Keratinocyte (primary cell): Measurements from ENCODE around the gene PNMA3.

Source experiments
- EZH2 ChIP-seq: IDR thresholded peaks from one replicate; pipeline ENCODE4 v1.6.1; 2012; ENCODE audit warnings: inconsistent platforms, mild to moderate bottlenecking, low read length, moderate library complexity
- TF ChIP-seq, protein P1 (sequence below), 3 experiments: IDR thresholded peaks in 1 of 3; conservative IDR thresholded peaks in 1 of 3; optimal IDR thresholded peaks in 1 of 3; 2 replicates in 2 of 3; 3 replicates in 1 of 3; pipeline versions ENCODE3 to v1.5.1; 2011; ENCODE audit warnings: low read length in 3 of 3, mild to moderate bottlenecking in 3 of 3, moderate library complexity in 2 of 3, control low read depth in 1 of 3, inconsistent platforms in 1 of 3; ENCODE audit not compliant: insufficient read depth in 2 of 3; ENCODE audit errors: extremely low read depth in 1 of 3

DNA sequence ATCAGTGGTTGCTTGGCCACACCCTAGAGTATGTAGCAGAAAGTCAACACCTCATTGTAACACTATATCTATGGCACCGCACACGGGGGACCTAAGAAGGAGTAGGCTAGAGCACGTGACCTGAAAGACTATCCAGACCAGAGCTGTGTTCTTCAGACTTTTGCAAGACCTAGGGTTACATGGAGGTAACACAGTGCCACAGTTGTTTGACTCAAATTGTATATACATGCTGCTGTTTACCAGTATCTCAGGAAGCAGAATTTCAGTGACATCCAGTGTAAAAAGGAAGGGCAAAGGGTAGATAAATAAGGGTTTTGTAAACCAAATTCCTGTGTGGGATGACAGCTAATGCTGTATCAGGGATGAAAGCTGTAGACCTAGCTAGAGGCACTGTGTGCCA lies 46.1 kb downstream of the PNMA3 start:
- TF ChIP-seq, protein P1, sequence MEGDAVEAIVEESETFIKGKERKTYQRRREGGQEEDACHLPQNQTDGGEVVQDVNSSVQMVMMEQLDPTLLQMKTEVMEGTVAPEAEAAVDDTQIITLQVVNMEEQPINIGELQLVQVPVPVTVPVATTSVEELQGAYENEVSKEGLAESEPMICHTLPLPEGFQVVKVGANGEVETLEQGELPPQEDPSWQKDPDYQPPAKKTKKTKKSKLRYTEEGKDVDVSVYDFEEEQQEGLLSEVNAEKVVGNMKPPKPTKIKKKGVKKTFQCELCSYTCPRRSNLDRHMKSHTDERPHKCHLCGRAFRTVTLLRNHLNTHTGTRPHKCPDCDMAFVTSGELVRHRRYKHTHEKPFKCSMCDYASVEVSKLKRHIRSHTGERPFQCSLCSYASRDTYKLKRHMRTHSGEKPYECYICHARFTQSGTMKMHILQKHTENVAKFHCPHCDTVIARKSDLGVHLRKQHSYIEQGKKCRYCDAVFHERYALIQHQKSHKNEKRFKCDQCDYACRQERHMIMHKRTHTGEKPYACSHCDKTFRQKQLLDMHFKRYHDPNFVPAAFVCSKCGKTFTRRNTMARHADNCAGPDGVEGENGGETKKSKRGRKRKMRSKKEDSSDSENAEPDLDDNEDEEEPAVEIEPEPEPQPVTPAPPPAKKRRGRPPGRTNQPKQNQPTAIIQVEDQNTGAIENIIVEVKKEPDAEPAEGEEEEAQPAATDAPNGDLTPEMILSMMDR (optimal IDR thresholded peaks at IDR 0.05 in 1 of 3, IDR thresholded peaks at IDR 0.05 in 1 of 3, conservative IDR thresholded peaks at IDR 0.05 in 1 of 3; ENCODE audit: extremely low read depth in 1 of 3, insufficient read depth in 2 of 3, low read length in 3 of 3) = no peak
- no peak for TF ChIP-seq EZH2
